Natural killer cell treated with Interleukin-12 subunit alpha and Interleukin-12 subunit beta and Interleukin-15 and Interleukin-18, amount 100 ng/mL, for 72 hours (primary cell): ENCODE measurements around the gene EIPR1. TPM values are rescaled to one million over a fixed set of nuclear protein-coding genes. Genes with fewer than 3 reads are reported as not detected.
"Not testable (repeated sequence)": the region's sequence is repeated elsewhere in the genome, so short reads cannot be mapped to it uniquely, and the experiment has no call there.

ENCODE experiments used
- ATAC-seq, 2 donors: fragments of 150-1000 bp; cut with Tn5 transposase in 1 of 2; sonication (Bioruptor Pico), chemical (Tn5 transposase) in 1 of 2; 2 replicates each; pipeline ENCODE4 v1.10.0; 2021
- DNase-seq: peaks from one replicate; pipeline ENCODE4 v3.0.0; 2022; ENCODE audit warnings: low spot score
- H3K27ac Mint-ChIP-seq, 2 donors: 1 replicate in 1 of 2; 2 replicates in 1 of 2; pipeline ENCODE4 v1.8.0; 2022; ENCODE audit warnings: mixed read lengths in 2 of 2, mild to moderate bottlenecking in 1 of 2, moderate library complexity in 1 of 2
- H3K27me3 Mint-ChIP-seq, 2 donors: 1 replicate in 1 of 2; 2 replicates in 1 of 2; pipeline ENCODE4 v1.8.0; 2022; ENCODE audit warnings: mixed read lengths in 2 of 2
- H3K36me3 Mint-ChIP-seq: one replicate; pipeline ENCODE4 v1.8.0; 2022; ENCODE audit warnings: mixed read lengths
- H3K4me1 Mint-ChIP-seq, 2 donors: 1 replicate in 1 of 2; 2 replicates in 1 of 2; pipeline ENCODE4 v1.8.0; 2022; ENCODE audit warnings: low read depth in 2 of 2, mixed read lengths in 2 of 2, mild to moderate bottlenecking in 1 of 2
- H3K4me3 Mint-ChIP-seq: one replicate; pipeline ENCODE4 v1.8.0; 2022; ENCODE audit warnings: mixed read lengths
- H3K9me3 Mint-ChIP-seq: 2 replicates; pipeline ENCODE4 v1.8.0; 2022; ENCODE audit warnings: mixed read lengths
- total RNA-seq, 2 donors: library from RNA; stranded (reverse); gene quantifications; one replicate each; pipeline ENCODE4 v1.2.3, GENCODE V29; 2022

The EIPR1 gene
- total RNA-seq, 2 donors from 2014 or later = 46.9 to 61.8 TPM

- DNase-seq (no peak), ATAC-seq (peak in 1 of 2 donors; percentile 21)
- Mint-ChIP-seq H3K27ac (peak overlapping the region in 1 of 2 donors; percentile 83), H3K27me3 (no peaks in the 10 kb centered on the region), H3K36me3 (peaks cover 8% of the 10 kb centered on the region), H3K9me3 (peaks cover 8% of the 10 kb centered on the region), H3K4me1 (peaks cover 22 to 47% of the 10 kb centered on the region in 2 donors), H3K4me3 (no peak overlapping the region)
Measured at GRCh38 chr2:3284657-3285630, 92.7 kb downstream of the EIPR1 start.

DNA sequence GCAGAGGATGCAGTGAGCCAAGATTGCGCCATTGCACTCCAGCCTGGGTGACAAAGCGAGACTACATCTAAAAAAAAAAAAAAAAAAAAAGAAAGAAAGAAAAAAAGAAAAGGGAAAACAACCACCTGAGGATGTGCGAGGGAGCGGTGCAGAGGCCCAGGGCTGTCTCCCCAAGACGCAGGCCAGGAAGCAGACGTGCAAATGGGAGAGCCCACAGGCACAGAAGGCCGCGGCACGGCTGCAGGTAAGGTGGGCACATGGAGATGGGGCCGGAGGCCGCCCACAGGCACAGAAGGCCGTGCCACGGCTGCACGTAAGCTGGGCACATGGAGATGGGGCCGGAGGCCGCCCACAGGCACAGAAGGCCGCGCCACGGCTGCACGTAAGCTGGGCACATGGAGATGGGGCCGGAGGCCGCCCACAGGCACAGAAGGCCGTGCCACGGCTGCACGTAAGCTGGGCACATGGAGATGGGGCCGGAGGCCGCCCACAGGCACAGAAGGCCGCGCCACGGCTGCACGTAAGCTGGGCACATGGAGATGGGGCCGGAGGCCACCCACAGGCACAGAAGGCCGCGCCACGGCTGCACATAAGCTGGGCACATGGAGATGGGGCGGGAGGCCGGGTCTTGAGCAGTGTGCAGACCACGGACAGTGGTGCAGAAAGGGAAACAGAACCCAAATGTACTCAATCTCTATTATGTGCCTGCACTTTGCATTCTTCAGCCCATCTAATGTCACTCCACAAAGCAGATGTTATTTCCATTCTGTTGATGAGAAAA, 93.6 kb downstream of the EIPR1 start:
- ATAC-seq, DNase-seq, H3K36me3 Mint-ChIP-seq, H3K4me3 Mint-ChIP-seq, H3K27me3 Mint-ChIP-seq, H3K9me3 Mint-ChIP-seq: not testable (repeated sequence)
- Mint-ChIP-seq H3K27ac (peak overlapping the region in 1 of 2 donors; percentile 83), H3K4me1 (peaks cover 19 to 38% of the 10 kb centered on the region in 2 donors)

GRCh38 chr2:3283206-3283605, 94.4 kb downstream of the EIPR1 start:
- no peaks in the 10 kb centered on the region for H3K27me3 Mint-ChIP-seq
- peaks cover 8% of the 10 kb centered on the region for H3K9me3 Mint-ChIP-seq
- H3K4me1 Mint-ChIP-seq = peaks cover 24 to 41% of the 10 kb centered on the region in 2 donors
- no peak overlapping the region for H3K4me3 Mint-ChIP-seq
- peak overlapping the region in 1 of 2 donors; percentile 59 for H3K27ac Mint-ChIP-seq
- DNase-seq (no peak), ATAC-seq (no peak)
- peaks cover 8% of the 10 kb centered on the region for H3K36me3 Mint-ChIP-seq

DNA sequence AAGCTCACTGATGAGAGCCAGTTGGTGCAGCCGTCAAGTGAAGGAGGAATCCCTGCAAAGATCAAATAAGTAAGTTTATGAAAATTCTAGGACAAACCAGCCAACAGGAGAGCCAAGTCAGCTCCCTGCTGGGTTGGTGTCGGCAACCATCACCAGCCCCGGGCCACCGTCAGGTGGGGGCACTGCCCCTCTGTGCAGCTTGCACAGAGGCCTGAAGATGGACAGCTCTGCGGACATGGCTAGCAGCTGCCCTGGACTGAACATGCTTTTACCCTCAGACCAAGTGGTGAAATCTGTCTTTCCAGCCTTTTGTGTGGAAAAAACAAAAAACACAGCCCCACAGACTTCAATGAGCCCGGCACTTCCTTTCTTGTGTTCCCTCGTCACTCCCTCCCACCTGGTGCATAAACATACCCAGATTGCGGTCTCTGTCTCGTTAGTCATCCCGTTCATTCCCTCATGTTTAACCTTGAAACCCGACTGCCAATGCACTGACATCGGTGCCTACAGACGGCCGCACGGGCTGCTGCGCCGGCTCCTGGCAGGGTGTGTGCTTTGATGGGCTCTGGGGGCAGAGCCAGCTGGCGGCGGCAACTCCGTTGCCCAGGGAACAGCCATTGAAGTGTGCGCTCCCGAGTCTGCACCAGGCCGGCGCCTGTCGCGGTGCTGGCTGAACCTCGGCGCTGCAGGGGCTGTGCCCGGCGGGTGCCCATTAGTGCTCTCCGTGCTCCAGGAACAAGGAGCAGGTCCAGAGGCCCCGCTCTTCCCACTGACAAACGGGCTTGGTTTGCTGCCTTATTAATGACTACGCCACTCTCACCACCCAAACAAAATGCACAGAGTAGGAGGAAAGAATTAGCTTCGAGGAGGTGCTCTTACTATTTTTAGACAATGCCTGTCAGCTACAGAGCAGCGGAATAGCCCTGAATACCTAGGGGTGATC, 95.3 kb downstream of the EIPR1 start:
- Mint-ChIP-seq H3K4me1 (peaks cover 19 to 34% of the 10 kb centered on the region in 2 donors), H3K27ac (peak overlapping the region in 1 of 2 donors; percentile 59), H3K36me3 (peaks cover 6% of the 10 kb centered on the region), H3K27me3 (no peaks in the 10 kb centered on the region), H3K9me3 (peaks cover 4% of the 10 kb centered on the region), H3K4me3 (no peak overlapping the region)
- DNase-seq = no peak
- no peak for ATAC-seq

- H3K4me1 Mint-ChIP-seq = peaks cover 14 to 26% of the 10 kb centered on the region in 2 donors
- H3K36me3 Mint-ChIP-seq = no peaks in the 10 kb centered on the region
- no peak overlapping the region for H3K4me3 Mint-ChIP-seq
- no peaks in the 10 kb centered on the region for H3K9me3 Mint-ChIP-seq
- DNase-seq (no peak), ATAC-seq (peak in 1 of 2 donors; percentile 32)
- H3K27me3 Mint-ChIP-seq = no peaks in the 10 kb centered on the region
- peak overlapping the region in 1 of 2 donors; percentile 47 for H3K27ac Mint-ChIP-seq
Measured at GRCh38 chr2:3280683-3281520, 96.7 kb downstream of the EIPR1 start.

GRCh38 chr2:3280197-3280596, 97.4 kb downstream of the EIPR1 start:
- no peak for DNase-seq
- Mint-ChIP-seq H3K27me3 (no peaks in the 10 kb centered on the region), H3K4me3 (no peak overlapping the region), H3K36me3 (peaks cover 2% of the 10 kb centered on the region), H3K9me3 (no peaks in the 10 kb centered on the region), H3K27ac (peak overlapping the region in 1 of 2 donors; percentile 47), H3K4me1 (peaks cover 14 to 26% of the 10 kb centered on the region in 2 donors)
- no peak for ATAC-seq

DNA sequence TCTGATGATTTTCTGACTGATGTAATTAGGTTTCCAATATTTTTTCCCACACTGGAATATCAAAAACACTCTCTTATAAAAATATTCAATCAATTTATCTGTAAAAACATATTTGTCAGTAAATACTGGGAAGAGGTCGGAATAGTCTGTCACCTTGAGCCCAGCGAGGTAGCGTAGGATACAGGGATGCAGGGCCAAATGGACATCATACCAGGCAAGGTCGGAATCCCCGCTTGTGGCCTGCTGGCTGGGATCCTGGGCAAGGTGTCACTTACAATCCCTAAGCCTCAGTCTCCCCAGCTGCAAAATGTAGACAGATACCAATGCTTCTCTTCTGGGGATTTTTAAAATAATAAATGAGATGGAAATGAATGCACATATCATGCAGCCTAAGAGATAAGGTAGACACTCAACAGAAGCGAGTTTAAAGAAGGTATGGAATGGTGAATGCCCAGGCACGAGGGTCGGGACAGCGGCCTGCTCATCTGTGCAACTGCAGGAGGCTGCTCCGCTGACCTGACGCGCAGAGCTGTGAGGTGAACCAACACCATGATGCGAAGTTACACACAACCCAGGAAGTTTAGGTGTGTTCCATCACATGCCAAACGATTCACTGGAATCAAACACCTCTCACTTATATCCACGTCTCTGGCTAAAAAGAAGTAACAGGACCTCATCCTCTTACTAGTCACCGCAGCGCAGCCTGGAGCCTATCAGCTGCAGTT, 98.2 kb downstream of the EIPR1 start:
- peak overlapping the region in 1 of 2 donors; percentile 73 for H3K27ac Mint-ChIP-seq
- peaks cover 10% of the 10 kb centered on the region for H3K36me3 Mint-ChIP-seq
- peaks cover 4% of the 10 kb centered on the region for H3K9me3 Mint-ChIP-seq
- ATAC-seq (no peak), DNase-seq (no peak)
- H3K27me3 Mint-ChIP-seq = no peaks in the 10 kb centered on the region
- H3K4me3 Mint-ChIP-seq = no peak overlapping the region
- H3K4me1 Mint-ChIP-seq = peaks cover 9 to 21% of the 10 kb centered on the region in 2 donors

DNA sequence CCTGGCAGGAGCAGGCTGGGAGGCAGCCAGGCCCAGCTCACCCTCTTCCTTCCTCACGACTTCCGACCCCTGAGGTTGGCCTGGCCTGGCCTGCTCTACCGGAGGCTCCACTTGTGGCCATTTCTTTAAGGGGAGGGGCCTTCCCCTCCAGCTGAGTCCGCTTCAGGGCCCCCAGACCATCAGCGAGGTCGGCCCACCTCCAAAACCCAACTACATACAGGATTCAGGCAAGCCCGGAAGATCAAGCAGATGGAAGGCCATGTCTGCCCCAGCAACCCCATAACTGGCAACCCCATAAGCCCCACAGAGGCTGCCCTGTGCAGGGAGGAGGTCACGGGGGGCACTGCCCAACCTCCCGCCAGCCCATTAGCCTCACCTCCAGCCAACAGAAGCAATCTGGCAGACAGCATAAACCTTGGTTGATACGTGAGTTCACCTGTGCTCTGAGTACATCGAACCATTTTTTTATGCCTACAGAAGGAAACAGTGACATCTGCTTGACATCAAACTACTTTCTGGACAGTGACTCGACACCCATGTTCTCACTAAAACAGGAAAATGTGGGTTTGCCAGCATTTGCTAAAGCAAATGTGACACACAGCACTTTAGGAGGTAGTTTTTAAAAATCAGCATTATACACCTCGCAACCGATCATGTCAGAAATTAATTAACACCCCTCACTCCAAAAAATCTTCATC, 98.9 kb downstream of the EIPR1 start:
- peak overlapping the region; percentile 73 to 86 for H3K27ac Mint-ChIP-seq
- H3K9me3 Mint-ChIP-seq = peaks cover 4% of the 10 kb centered on the region
- no peak for DNase-seq

GRCh38 chr2:3277748-3278520, 99.7 kb downstream of the EIPR1 start:
- H3K36me3 Mint-ChIP-seq = peaks cover 19% of the 10 kb centered on the region
- H3K4me1 Mint-ChIP-seq = peaks cover 9 to 23% of the 10 kb centered on the region in 2 donors
- H3K9me3 Mint-ChIP-seq = peaks cover 4% of the 10 kb centered on the region
- ATAC-seq (peak in 1 of 2 donors; percentile 48), DNase-seq (no peak)
- H3K27ac Mint-ChIP-seq = peak overlapping the region; percentile 73 to 86
- H3K4me3 Mint-ChIP-seq = no peak overlapping the region
- H3K27me3 Mint-ChIP-seq = no peaks in the 10 kb centered on the region

More for the DNA sequence above, 98.9 kb downstream of the EIPR1 start:
- Mint-ChIP-seq H3K27me3 (no peaks in the 10 kb centered on the region), H3K36me3 (peaks cover 18% of the 10 kb centered on the region), H3K4me1 (peaks cover 8 to 25% of the 10 kb centered on the region in 2 donors), H3K4me3 (no peak overlapping the region)
- peak in 1 of 2 donors; percentile 32 for ATAC-seq

DNA sequence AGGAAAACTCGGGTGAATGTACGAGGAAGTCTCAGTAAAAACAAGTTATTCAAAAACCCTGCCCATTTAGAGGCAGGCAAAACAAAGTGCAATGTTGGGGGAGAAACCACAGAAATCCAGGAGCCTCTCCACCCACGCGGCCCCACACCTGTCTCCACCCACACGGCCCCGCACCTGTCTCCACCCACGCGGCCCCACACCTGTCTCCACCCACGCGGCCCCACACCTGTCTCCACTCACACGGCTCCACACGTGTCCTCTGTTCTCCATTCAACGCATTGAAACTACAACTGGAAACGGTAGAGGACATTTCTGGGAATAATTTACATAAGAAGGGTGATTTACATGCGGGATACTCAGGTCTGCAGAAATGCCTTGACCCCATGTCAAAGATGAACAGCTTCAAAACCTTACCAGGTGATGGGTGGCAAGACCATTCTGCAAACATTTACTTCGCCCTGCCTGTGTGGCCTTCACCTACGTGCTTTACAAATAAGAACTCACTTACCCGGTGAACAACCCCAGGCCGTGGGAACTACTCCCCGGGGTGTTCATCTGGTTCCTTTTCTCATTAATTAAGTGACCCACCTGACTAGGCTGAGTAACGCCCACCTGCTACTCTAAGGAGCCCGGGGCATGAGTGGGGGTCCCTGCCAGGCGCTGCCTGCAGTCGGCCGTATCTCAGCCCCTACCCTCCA, 100.4 kb downstream of the EIPR1 start:
- DNase-seq = no peak
- Mint-ChIP-seq H3K27me3 (no peaks in the 10 kb centered on the region), H3K27ac (no peak overlapping the region), H3K4me3 (no peak overlapping the region), H3K4me1 (peaks cover 16 to 26% of the 10 kb centered on the region in 2 donors), H3K36me3 (peaks cover 22% of the 10 kb centered on the region), H3K9me3 (peaks cover 4% of the 10 kb centered on the region)
- no peak for ATAC-seq
